Heart left ventricle (tissue), 16 donors: ENCODE data around the gene ZFAND3. TPM values are rescaled to one million over a fixed set of nuclear protein-coding genes. Genes with fewer than 3 reads are reported as not detected.

ENCODE experiments used
- ATAC-seq, 4 donors: fragments of 200-7000 bp; cut with Tn5 transposase; one replicate each; pipeline ENCODE4 v1.9.1; 2020 to 2022; ENCODE audit warnings: moderate library complexity in 4 of 4, mild to moderate bottlenecking in 3 of 4, moderate number of reproducible peaks in 1 of 4
- DNase-seq, 5 donors: peaks; one replicate each; pipeline ENCODE4 v3.0.0-alpha.2; 2020
- H3K27ac ChIP-seq, 12 donors: fragments of 200-600 bp; sonication (generic) in 4 of 12; one replicate each; pipeline versions ENCODE4 v1.5.0 to v1.8.0; 2016 to 2022; ENCODE audit warnings: mild to moderate bottlenecking in 2 of 12
- H3K27me3 ChIP-seq, 9 donors: fragments of 200-600 bp; sonication (generic) in 2 of 9; one replicate each; pipeline versions ENCODE4 v1.5.1 to v1.8.0; 2016 to 2022; ENCODE audit warnings: mild to moderate bottlenecking in 3 of 9
- H3K36me3 ChIP-seq, 9 donors: fragments of 200-600 bp; sonication (generic) in 2 of 9; one replicate each; pipeline versions ENCODE4 v1.5.0 to v1.8.0; 2018 to 2022; ENCODE audit warnings: mild to moderate bottlenecking in 2 of 9
- H3K4me1 ChIP-seq, 12 donors: fragments of 200-600 bp; sonication (generic) in 4 of 12; one replicate each; pipeline versions ENCODE4 v1.5.0 to v1.8.0; 2016 to 2022; ENCODE audit warnings: mild to moderate bottlenecking in 3 of 12
- H3K4me3 ChIP-seq, 12 donors: fragments of 200-600 bp; sonication (generic) in 4 of 12; one replicate each; pipeline versions ENCODE4 v1.5.0 to v1.8.0; 2017 to 2022; ENCODE audit warnings: mild to moderate bottlenecking in 9 of 12, moderate library complexity in 4 of 12
- H3K9me3 ChIP-seq, 12 donors: fragments of 200-600 bp; sonication (generic) in 4 of 12; one replicate each; pipeline versions ENCODE4 v1.5.0 to v1.8.0; 2016 to 2022; ENCODE audit warnings: mild to moderate bottlenecking in 1 of 12
- CTCF ChIP-seq, 12 donors: fragments of 200-600 bp; sonication (generic) in 4 of 12; IDR thresholded peaks; one replicate each; pipeline versions ENCODE4 v1.5.0 to v1.8.0; 2018 to 2022; ENCODE audit warnings: antibody characterized with exemption in 12 of 12, mild to moderate bottlenecking in 5 of 12
- POLR2A ChIP-seq, 2 donors: fragments of 450-650 bp; IDR thresholded peaks; one replicate each; pipeline ENCODE4 v1.6.1; 2017; ENCODE audit warnings: antibody characterized with exemption in 2 of 2, mild to moderate bottlenecking in 2 of 2, moderate library complexity in 2 of 2
- WGBS, 4 donors: extraction: QIAGEN DNeasy Blood & Tissue Kit in 2 of 4; methylation state at CpG; one replicate each; pipeline versions ENCODE4 v1.1.5 to v1.1.7; 2013 to 2018; 5-methylcytosine and 5-hydroxymethylcytosine counted together
- intact Hi-C, 10 donors: fragments of 100-400 bp; cut with DNase I; formaldehyde crosslinking; loops; one replicate each; pipeline versions ENCODE4 v1.11.1 to v1.14.2; 2022
- polyA plus RNA-seq, 2 donors: library from polyadenylated mRNA; stranded (reverse); fragments of 200-250 nt; gene quantifications; one replicate each; pipeline ENCODE4 v1.2.3, GENCODE V29; 2013
- total RNA-seq, 9 donors: library from RNA; depleted of rRNA in 2 of 9; stranded (reverse); fragments of >200 nt in 2 of 9; fragmentation: NEBNext Ultra II Directional in 3 of 9; extraction: Animal tissue kit (Norgen Biotek cat#: 25700) in 3 of 9; gene quantifications; one replicate each; pipeline versions ENCODE4 v1.1.0 to v1.2.4, GENCODE V29; 2016 to 2023
- donor health status: ischemic (EF 13 %, LVEDD 7.1; RV severe dilation, severe dysfunction).
- donor health status: healthy with polysubstance abuse.
- donor health status: DM: no; HTN: yes; CAD: no.
- donor health status: DM: no; HTN: no; CAD: no.
- donor health status: ischemic (EF 25% LVEDD 6.9; RV normal size, moderate dysfunction).
- donor health status: ischemic (EF 25% LVEDD 5.7; RV mildly dilated, moderate dysfunction).
- donor health status: healthy.
- donor health status: DM: yes; HTN: yes; CAD: no.
- donor health status: ischemic (EF 35%, LVEDD 5.7; RV mildly dilated, moderate dysfunction).
- donor health status: nonischemic (EF 11% LVEDD 7.7; RV severe dilation, severe dysfunction).
- donor health status: DM: yes; HTN: yes; CAD: no.
- donor health status: PGD.
- donor health status: ischemic (EF 29% LVEDD 5.4; RV normal size, mild dysfunction).
- donor health status: nonischemic (EF 23%, LVEDD 6.1; RV moderate dilation, normal function).

ZFAND3 gene
- total and polyA plus RNA-seq, 11 donors, result 29.1 to 114 (median 88.2) TPM

GRCh38 chr6:38095054-38095453 lies 275.5 kb downstream of the ZFAND3 start:
- Histone ChIP-seq H3K27me3 (no peaks in the 10 kb centered on the region), H3K4me1 (peaks cover 0 to 25% (median 0%) of the 10 kb centered on the region in 12 donors), H3K27ac (no peak overlapping the region), H3K9me3 (no peaks in the 10 kb centered on the region), H3K36me3 (peaks cover 0 to 1% (median 0%) of the 10 kb centered on the region in 9 donors), H3K4me3 (no peak overlapping the region)
- intact Hi-C loops, result no loop called here
- no peak for ATAC-seq
- TF ChIP-seq POLR2A (IDR thresholded peaks at IDR 0.05) (no peak), CTCF (IDR thresholded peaks at IDR 0.05) (no peak)
- DNase-seq, result no peak
- 80 to 89% (median 82%) methylated on average over 2 of the region's 2 CpGs for WGBS, 4 donors

- WGBS, 4 donors, result 92 to 97% (median 95%) methylated on average over 1 of the region's 1 CpG
- no peak overlapping the region for H3K27ac ChIP-seq
- H3K4me1 ChIP-seq, result peaks cover 0 to 6% (median 2%) of the 10 kb centered on the region in 12 donors
Measured at GRCh38 chr6:38099221-38099620, 279.7 kb downstream of the ZFAND3 start.

GRCh38 chr6:38100380-38100779 lies 280.9 kb downstream of the ZFAND3 start:
- Histone ChIP-seq H3K9me3 (no peaks in the 10 kb centered on the region), H3K36me3 (peaks cover 0 to 6% (median 0%) of the 10 kb centered on the region in 9 donors), H3K27me3 (no peaks in the 10 kb centered on the region), H3K4me3 (no peak overlapping the region), H3K4me1 (peaks cover 0 to 11% (median 2%) of the 10 kb centered on the region in 12 donors), H3K27ac (no peak overlapping the region)
- intact Hi-C loops, result no loop called here
- TF ChIP-seq CTCF (IDR thresholded peaks at IDR 0.05), result no peak
- no peak for TF ChIP-seq POLR2A (IDR thresholded peaks at IDR 0.05)
- ATAC-seq (no peak), DNase-seq (no peak)
- WGBS, 4 donors, result 78 to 95% (median 89%) methylated on average over 1 of the region's 1 CpG

More at GRCh38 chr6:38099221-38099620, 279.7 kb downstream of the ZFAND3 start:
- Histone ChIP-seq H3K9me3 (no peaks in the 10 kb centered on the region), H3K4me3 (no peak overlapping the region), H3K27me3 (no peaks in the 10 kb centered on the region), H3K36me3 (peaks cover 0 to 6% (median 0%) of the 10 kb centered on the region in 9 donors)
- intact Hi-C loops, result no loop called here
- no peak for DNase-seq
- no peak for TF ChIP-seq POLR2A (IDR thresholded peaks at IDR 0.05)
- TF ChIP-seq CTCF (IDR thresholded peaks at IDR 0.05), result no peak
- no peak for ATAC-seq

GRCh38 chr6:38103921-38104320 lies 284.4 kb downstream of the ZFAND3 start:
- TF ChIP-seq CTCF (IDR thresholded peaks at IDR 0.05) (no peak), POLR2A (IDR thresholded peaks at IDR 0.05) (no peak)
- no peaks in the 10 kb centered on the region for H3K27me3 ChIP-seq
- ATAC-seq (no peak), DNase-seq (no peak)
- H3K4me3 ChIP-seq, result no peak overlapping the region
- H3K9me3 ChIP-seq, result no peaks in the 10 kb centered on the region
- no peak overlapping the region for H3K27ac ChIP-seq
- peaks cover 0 to 6% (median 0%) of the 10 kb centered on the region in 9 donors for H3K36me3 ChIP-seq
- peaks cover 0 to 11% (median 3%) of the 10 kb centered on the region in 12 donors for H3K4me1 ChIP-seq
- 96 to 98% (median 98%) methylated on average over 3 of the region's 3 CpGs for WGBS, 4 donors
- intact Hi-C loops, result no loop called here
